IPS-18c (cell line): Measurements from ENCODE around the gene AKAP12.
"Not testable (repeated sequence)": the region's sequence is repeated elsewhere in the genome, so short reads cannot be mapped to it uniquely, and the experiment has no call there.

Experiments
- H3K4me3 ChIP-seq: 2 replicates; pipeline ENCODE4 v1.7.0; 2013; ENCODE audit warnings: low read depth, mild to moderate bottlenecking, low read length, moderate library complexity; ENCODE audit not compliant: insufficient read depth
- H3K9me3 ChIP-seq: one replicate; pipeline ENCODE4 v1.6.1; 2013; ENCODE audit warnings: mild to moderate bottlenecking, low read length, moderate library complexity; ENCODE audit not compliant: control insufficient read depth, insufficient read depth

Gene AKAP12

DNA sequence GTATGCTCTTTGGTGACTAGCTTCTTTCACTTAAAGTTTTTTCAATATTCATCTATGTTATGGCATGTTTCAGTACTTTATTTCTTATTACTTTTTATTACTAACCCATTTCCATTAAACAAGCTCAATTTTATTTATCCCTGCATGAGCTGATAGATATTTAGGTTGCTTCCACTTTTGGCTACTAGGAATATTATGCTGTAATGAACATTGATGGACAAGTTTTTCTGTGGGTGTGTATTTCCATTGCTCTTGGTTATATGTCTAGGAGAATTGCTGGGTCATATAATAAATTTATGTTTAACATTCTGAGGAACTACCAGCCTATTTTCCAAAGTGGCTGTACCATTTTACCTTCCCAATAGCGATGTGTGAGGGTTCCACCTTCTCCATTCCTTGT lies 81.7 kb downstream of the AKAP12 start:
- Histone ChIP-seq H3K9me3 (no peaks in the 10 kb centered on the region), H3K4me3 (no peak overlapping the region)

DNA sequence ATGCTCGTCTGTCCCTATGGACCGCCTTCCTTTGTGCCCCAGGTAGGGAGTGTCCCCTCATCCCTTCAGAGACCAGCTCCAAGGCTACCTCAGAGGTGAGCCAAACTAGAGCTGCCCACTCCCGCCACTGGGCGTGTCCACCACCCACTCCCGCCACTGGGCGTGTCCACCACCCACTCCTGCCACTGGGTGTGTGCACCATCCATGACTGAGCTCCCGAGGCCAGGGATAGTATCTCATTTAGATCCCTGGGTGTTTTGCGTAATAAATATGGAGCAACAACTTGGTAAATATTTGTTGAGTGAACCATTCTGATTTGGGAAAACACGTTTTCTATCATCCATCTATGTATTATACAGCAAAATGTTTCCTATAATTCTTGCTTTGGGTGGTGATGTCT lies 82.8 kb downstream of the AKAP12 start:
- no peaks in the 10 kb centered on the region for H3K9me3 ChIP-seq

GRCh38 chr6:151323791-151324487 lies 84.2 kb downstream of the AKAP12 start:
- Histone ChIP-seq H3K9me3 (no peaks in the 10 kb centered on the region), H3K4me3 (no peak overlapping the region)

More for the DNA sequence above, 82.8 kb downstream of the AKAP12 start:
- no peak overlapping the region for H3K4me3 ChIP-seq

DNA sequence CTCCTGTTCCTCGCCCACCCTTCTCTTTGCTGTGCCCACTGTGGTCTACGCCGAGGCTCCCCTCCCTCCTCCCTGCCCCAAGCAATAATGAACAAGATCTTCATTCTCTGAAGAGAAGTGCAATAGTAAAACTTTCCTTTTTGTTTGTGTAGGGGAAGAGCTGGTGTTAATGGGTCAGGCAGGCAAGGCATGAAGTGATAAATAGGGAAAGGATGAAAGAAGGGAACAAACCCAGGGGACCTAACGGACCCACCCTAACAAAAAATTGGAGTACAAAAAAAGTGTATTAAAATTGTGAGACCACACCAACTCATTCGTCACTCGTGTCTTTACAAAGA lies 84.7 kb downstream of the AKAP12 start:
- Histone ChIP-seq H3K9me3 (no peaks in the 10 kb centered on the region), H3K4me3 (no peak overlapping the region)

DNA sequence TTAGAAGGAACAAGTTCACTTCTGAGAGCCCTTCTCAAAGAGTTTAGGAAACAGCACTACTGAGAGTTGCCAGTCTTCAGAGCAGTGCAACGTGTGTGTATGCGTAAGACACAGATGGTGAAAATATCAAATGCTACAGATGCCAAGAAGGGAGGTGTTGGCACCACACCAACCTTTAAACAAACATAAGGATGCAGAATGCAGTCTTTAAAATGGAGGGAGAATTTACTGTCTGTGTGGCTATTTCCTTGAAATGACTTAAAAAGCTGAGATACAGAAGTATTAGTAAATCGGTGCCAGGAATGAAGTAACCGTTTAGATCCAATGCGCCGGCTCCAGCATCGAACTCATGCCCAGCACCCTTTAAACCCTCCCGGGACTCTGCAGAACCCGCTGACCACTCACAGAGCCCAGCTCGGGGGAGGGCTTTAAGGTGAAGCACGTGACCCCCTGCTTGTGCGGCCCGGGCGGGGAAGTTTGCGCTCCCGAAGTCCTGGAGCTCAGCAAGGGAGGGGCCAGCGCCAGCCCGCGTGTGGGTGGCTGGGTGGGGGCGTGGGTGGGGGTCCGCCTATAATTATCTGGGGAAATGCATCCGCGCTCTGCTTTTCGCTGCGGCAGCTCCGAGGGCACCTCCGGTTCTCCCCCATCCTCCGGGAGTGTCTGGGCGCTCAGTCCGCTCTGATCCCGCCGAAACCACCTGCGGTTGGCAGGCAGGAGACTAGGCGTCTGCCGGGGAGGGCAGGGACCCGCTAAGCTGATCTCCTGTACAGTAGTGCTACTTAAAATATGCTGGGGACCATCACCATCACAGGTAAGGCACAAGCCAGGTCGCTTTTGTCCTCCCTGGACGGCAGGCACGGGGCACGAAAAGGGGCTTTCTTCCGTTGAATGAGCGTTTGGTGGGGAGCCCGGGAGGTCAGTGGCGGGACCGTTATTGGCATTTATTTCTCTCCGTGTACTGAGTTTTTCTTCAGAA lies 85.6 kb downstream of the AKAP12 start:
- Histone ChIP-seq H3K9me3 (no peaks in the 10 kb centered on the region), H3K4me3 (peak overlapping the region; percentile 24; the same call in 1 of the 2 replicates)

GRCh38 chr6:151326116-151326825 lies 86.5 kb downstream of the AKAP12 start:
- no peaks in the 10 kb centered on the region for H3K9me3 ChIP-seq
- no peak overlapping the region; the same call in 1 of the 2 replicates for H3K4me3 ChIP-seq

DNA sequence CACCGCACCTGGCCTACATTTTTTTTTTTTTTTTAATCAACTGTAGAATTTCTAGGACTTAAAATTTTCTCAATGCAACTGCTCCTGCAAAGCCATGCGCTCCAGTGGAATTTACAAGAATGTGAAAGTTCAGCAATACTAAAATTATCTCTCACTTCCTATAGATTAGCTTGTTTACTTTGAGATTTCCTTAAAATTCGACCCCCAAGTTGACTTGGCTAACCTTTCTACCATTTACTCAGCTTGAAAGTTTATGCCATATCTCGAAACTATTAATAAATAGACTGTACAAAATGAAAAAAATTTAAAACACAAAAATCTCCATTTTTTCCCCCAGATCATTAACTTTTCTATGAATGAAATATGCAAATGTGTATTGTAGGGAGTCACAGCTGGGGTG lies 87.3 kb downstream of the AKAP12 start:
- Histone ChIP-seq H3K9me3 (no peaks in the 10 kb centered on the region), H3K4me3 (no peak overlapping the region)

DNA sequence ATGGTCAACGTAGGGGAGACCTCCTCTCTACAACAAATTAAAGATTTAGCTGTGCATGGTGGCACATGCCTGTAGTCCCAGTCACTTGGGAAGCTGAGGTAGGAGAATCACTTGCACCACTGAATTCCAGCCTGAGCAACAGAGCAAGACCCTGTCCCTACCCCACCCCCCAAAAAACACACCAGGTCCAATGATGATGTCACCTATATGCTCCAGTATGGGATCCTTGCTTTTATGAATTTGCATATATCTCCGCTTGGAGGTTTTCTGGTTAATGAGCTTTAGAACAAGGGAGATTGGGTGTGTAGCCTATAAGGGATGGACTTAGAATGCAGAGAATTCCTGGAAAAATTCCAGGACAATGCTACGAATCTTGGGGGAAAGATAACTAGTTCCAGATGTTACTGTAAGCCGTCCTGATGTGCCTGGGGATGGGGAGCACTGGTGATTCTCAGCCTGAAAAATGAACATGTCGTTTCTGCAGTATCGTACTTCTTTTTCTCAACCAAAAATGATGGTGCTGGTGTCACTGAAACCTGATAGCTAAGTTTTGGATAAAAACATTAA lies 90.4 kb downstream of the AKAP12 start:
- Histone ChIP-seq H3K9me3 (no peaks in the 10 kb centered on the region), H3K4me3 (no peak overlapping the region)

- Histone ChIP-seq H3K9me3 (no peaks in the 10 kb centered on the region), H3K4me3 (no peak overlapping the region)
Observed at GRCh38 chr6:151335930-151336329, 96.2 kb downstream of the AKAP12 start.

- H3K4me3 ChIP-seq, result no peak overlapping the region
- H3K9me3 ChIP-seq, result no peaks in the 10 kb centered on the region
Observed at GRCh38 chr6:151338651-151339200, 99.0 kb downstream of the AKAP12 start.

GRCh38 chr6:151339369-151339768 lies 99.6 kb downstream of the AKAP12 start:
- no peaks in the 10 kb centered on the region for H3K9me3 ChIP-seq

DNA sequence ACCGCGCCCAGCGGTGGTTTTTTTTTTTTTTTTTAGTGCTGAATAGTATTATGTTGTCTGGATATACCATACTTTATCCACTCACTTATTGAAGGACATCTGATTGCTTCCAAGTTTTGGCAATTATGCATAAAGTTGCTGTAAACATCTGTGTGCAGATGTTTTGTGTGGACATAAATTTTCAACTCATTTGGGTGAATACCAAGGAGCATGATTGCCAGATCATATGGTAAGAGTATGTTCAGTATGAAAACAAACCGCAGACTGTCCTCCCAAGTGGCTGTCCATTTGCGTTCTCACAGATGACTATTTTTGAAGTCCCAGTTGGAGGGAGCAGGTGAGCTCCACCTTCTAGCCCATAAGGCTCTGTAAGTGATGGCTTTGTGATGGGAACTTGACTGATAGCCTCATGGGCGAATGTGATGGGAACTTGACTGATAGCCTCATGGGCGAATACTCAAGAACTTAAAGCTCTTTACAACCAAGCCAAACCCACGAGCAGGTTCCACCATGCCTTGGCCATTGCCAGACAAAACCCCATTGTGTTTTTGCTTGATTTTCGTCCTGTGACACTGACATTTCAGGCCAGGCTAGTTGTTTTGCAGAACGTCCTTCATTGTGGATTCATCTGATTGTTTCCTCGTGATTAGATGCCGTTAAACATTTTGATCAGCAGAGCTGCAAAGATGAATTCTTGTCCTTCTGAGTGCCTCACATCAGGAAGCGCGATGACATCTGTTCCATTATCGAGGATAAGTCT lies 100.6 kb downstream of the AKAP12 start:
- no peaks in the 10 kb centered on the region for H3K9me3 ChIP-seq
- H3K4me3 ChIP-seq, result no peak overlapping the region

More at GRCh38 chr6:151339369-151339768, 99.6 kb downstream of the AKAP12 start:
- no peak overlapping the region for H3K4me3 ChIP-seq

GRCh38 chr6:151341476-151342195 lies 101.9 kb downstream of the AKAP12 start:
- no peak overlapping the region for H3K4me3 ChIP-seq
- no peaks in the 10 kb centered on the region for H3K9me3 ChIP-seq

- not testable (repeated sequence) for H3K4me3 ChIP-seq, H3K9me3 ChIP-seq
Observed at GRCh38 chr6:151342750-151343149, 103.0 kb downstream of the AKAP12 start.

DNA sequence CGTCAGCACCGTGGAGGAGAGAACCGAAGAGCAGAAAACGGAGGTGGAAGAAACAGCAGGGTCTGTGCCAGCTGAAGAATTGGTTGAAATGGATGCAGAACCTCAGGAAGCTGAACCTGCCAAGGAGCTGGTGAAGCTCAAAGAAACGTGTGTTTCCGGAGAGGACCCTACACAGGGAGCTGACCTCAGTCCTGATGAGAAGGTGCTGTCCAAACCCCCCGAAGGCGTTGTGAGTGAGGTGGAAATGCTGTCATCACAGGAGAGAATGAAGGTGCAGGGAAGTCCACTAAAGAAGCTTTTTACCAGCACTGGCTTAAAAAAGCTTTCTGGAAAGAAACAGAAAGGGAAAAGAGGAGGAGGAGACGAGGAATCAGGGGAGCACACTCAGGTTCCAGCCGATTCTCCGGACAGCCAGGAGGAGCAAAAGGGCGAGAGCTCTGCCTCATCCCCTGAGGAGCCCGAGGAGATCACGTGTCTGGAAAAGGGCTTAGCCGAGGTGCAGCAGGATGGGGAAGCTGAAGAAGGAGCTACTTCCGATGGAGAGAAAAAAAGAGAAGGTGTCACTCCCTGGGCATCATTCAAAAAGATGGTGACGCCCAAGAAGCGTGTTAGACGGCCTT lies 110.0 kb downstream of the AKAP12 start:
- Histone ChIP-seq H3K9me3 (no peaks in the 10 kb centered on the region), H3K4me3 (no peak overlapping the region)
